Progenitor cell of endocrine pancreas (in vitro differentiated cells): ENCODE data around the gene ZSCAN5C. TPM values are rescaled to one million over a fixed set of nuclear protein-coding genes. Genes with fewer than 3 reads are reported as not detected.
"Not testable (repeated sequence)": the region's sequence is repeated elsewhere in the genome, so short reads cannot be mapped to it uniquely, and the experiment has no call there.

ENCODE experiments used
- DNase-seq: peaks from one replicate; pipeline ENCODE4 v3.0.0; 2021; ENCODE audit warnings: low spot score; ENCODE audit not compliant: unreplicated experiment
- H3K27ac Mint-ChIP-seq: 2 replicates; pipeline ENCODE4 v1.8.0; 2021; ENCODE audit warnings: mild to moderate bottlenecking, moderate library complexity, mixed read lengths
- H3K27me3 Mint-ChIP-seq: 2 replicates; pipeline ENCODE4 v1.8.0; 2021; ENCODE audit warnings: mixed read lengths
- H3K36me3 Mint-ChIP-seq: 2 replicates; pipeline ENCODE4 v1.8.0; 2022; ENCODE audit warnings: mixed read lengths; ENCODE audit not compliant: insufficient read depth
- H3K4me1 Mint-ChIP-seq: 2 replicates; pipeline ENCODE4 v1.8.0; 2021; ENCODE audit warnings: low read depth, mixed read lengths
- H3K4me3 Mint-ChIP-seq: 2 replicates; pipeline ENCODE4 v1.8.0; 2021; ENCODE audit warnings: low read depth, mild to moderate bottlenecking, moderate library complexity, mixed read lengths
- H3K9me3 Mint-ChIP-seq: 2 replicates; pipeline ENCODE4 v1.8.0; 2021; ENCODE audit warnings: low read depth, mixed read lengths
- CTCF ChIP-seq: fragments of 200-600 bp; sonication (generic); IDR thresholded peaks from one replicate; pipeline ENCODE4 v1.5.0; 2021; ENCODE audit warnings: antibody characterized with exemption, mild to moderate bottlenecking; ENCODE audit not compliant: unreplicated experiment
- total RNA-seq: library from RNA; stranded (reverse); gene quantifications from 2 replicates; pipeline ENCODE4 v1.2.1, GENCODE V29; 2021

ZSCAN5C gene
- total RNA-seq, 1 donor from 2014 or later = not detected

- no peak for DNase-seq
- peaks cover 9% of the 10 kb centered on the region for H3K36me3 Mint-ChIP-seq
- no peaks in the 10 kb centered on the region for H3K4me1 Mint-ChIP-seq
- no peak for TF ChIP-seq CTCF
- H3K4me3 Mint-ChIP-seq = no peak overlapping the region
- H3K27ac Mint-ChIP-seq = no peak overlapping the region
- no peaks in the 10 kb centered on the region for H3K9me3 Mint-ChIP-seq
- no peaks in the 10 kb centered on the region for H3K27me3 Mint-ChIP-seq
Measured at GRCh38 chr19:56163097-56163496, 39.0 kb upstream of the ZSCAN5C start.

- no peak for TF ChIP-seq CTCF
- Mint-ChIP-seq H3K27me3 (no peaks in the 10 kb centered on the region), H3K4me1 (no peaks in the 10 kb centered on the region), H3K9me3 (no peaks in the 10 kb centered on the region), H3K4me3 (no peak overlapping the region), H3K36me3 (no peaks in the 10 kb centered on the region), H3K27ac (no peak overlapping the region)
- DNase-seq = no peak
Measured at GRCh38 chr19:56167064-56167578, 35.0 kb upstream of the ZSCAN5C start.

- Mint-ChIP-seq H3K27ac (no peak overlapping the region), H3K9me3 (no peaks in the 10 kb centered on the region), H3K36me3 (no peaks in the 10 kb centered on the region), H3K27me3 (peaks cover 17% of the 10 kb centered on the region), H3K4me3 (no peak overlapping the region), H3K4me1 (no peaks in the 10 kb centered on the region)
- TF ChIP-seq CTCF = no peak
- DNase-seq = no peak
Measured at GRCh38 chr19:56170261-56170660, 31.8 kb upstream of the ZSCAN5C start.

- Mint-ChIP-seq H3K9me3 (no peaks in the 10 kb centered on the region), H3K4me3 (no peak overlapping the region), H3K4me1 (no peaks in the 10 kb centered on the region), H3K36me3 (no peaks in the 10 kb centered on the region), H3K27ac (peak overlapping the region; percentile 69), H3K27me3 (peaks cover 23% of the 10 kb centered on the region)
- TF ChIP-seq CTCF = no peak
- DNase-seq = no peak
Measured at GRCh38 chr19:56174086-56174485, 28.0 kb upstream of the ZSCAN5C start.

GRCh38 chr19:56174550-56174949 is 27.5 kb upstream of the ZSCAN5C start:
- Mint-ChIP-seq H3K36me3 (no peaks in the 10 kb centered on the region), H3K27ac (peak overlapping the region; percentile 69), H3K4me1 (no peaks in the 10 kb centered on the region), H3K27me3 (peaks cover 23% of the 10 kb centered on the region), H3K4me3 (no peak overlapping the region), H3K9me3 (no peaks in the 10 kb centered on the region)
- no peak for TF ChIP-seq CTCF
- no peak for DNase-seq

- peaks cover 26% of the 10 kb centered on the region for H3K27me3 Mint-ChIP-seq
Measured at GRCh38 chr19:56175861-56176307, 26.2 kb upstream of the ZSCAN5C start, which contains the start of gene GALP. GALP (plus strand) TSS chr19:56176008; CDS start chr19:56177109, 1,101 bp downstream.

GRCh38 chr19:56176310-56176709 is 25.8 kb upstream of the ZSCAN5C start:
- H3K27ac Mint-ChIP-seq, H3K9me3 Mint-ChIP-seq, H3K4me3 Mint-ChIP-seq, H3K4me1 Mint-ChIP-seq, H3K36me3 Mint-ChIP-seq, DNase-seq: not testable (repeated sequence)
- peaks cover 26% of the 10 kb centered on the region for H3K27me3 Mint-ChIP-seq

More at GRCh38 chr19:56175861-56176307, 26.2 kb upstream of the ZSCAN5C start, which contains the start of gene GALP:
- H3K4me3 Mint-ChIP-seq, H3K36me3 Mint-ChIP-seq, DNase-seq, H3K27ac Mint-ChIP-seq, H3K9me3 Mint-ChIP-seq, H3K4me1 Mint-ChIP-seq: not testable (repeated sequence)
